HG02571 (cell line): ENCODE measurements around the gene TMEM217.
"Not testable (repeated sequence)": the region's sequence is repeated elsewhere in the genome, so short reads cannot be mapped to it uniquely, and the experiment has no call there.

ENCODE experiments used
- ATAC-seq: cut with Tn5 transposase; IDR thresholded peaks from one replicate; pipeline ENCODE4 v1.9.1; 2021; ENCODE audit warnings: mild to moderate bottlenecking, moderate library complexity; ENCODE audit not compliant: unreplicated experiment

Gene TMEM217

GRCh38 chr6:37218511-37218910, 39.4 kb downstream of the TMEM217 start:
- no peak for ATAC-seq

- no peak for ATAC-seq
Observed at GRCh38 chr6:37218061-37218460, 39.9 kb downstream of the TMEM217 start.

- no peak for ATAC-seq
Observed at GRCh38 chr6:37212268-37212667, 45.7 kb downstream of the TMEM217 start.

DNA sequence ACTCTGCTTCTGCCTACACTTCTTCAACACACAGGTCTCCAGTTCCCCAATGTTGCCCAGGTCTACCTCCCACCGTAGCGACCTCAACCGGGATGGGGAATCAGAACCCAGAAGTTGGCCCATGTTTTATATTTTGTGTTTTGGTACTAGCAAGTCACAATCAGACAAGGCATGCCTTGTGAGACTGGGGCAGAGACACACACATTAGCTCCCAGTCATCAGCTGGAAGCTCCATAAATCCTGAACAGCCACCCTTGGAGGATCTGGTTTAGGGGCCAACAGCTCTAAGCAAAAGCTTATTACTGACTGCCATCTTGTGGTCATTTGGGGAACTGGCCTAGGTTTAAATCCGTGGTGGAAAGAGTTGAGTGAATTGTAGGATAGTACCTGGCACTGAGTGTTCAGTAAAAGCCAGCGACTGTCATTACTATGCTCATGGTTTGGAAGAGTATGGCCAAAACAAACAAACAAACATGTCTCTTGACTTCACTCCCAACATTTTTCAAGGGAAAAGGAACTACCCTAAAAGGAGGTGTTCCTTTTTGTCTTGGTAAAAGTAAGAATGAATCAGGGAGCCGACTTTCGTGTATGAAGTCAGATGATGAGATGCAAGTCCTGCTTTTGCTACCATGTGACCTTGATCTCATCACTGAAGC, 47.5 kb downstream of the TMEM217 start:
- ATAC-seq: no peak

GRCh38 chr6:37209461-37210205, 48.3 kb downstream of the TMEM217 start:
- no peak for ATAC-seq

GRCh38 chr6:37208793-37209192, 49.2 kb downstream of the TMEM217 start:
- ATAC-seq: no peak

GRCh38 chr6:37207903-37208456, 50.0 kb downstream of the TMEM217 start:
- ATAC-seq: peak; percentile 80

GRCh38 chr6:37206622-37207021, 51.3 kb downstream of the TMEM217 start:
- ATAC-seq: no peak

DNA sequence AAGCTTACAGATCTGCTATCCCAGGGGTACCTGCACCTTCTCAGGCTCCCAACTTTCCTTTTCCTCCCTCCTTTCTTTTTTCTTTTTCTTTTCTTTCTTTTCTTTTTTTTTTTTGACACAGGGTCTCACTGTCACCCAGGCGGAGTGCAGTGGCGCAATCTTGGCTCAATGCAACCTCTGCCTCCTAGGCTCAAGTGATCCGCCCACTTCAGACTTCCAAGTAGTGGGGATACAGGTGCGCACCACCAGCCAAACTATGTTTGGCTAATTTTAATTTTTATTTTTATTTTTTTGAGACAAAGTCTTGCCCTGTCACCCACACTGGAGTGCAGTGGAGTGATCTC, 52.0 kb downstream of the TMEM217 start:
- ATAC-seq: no peak

DNA sequence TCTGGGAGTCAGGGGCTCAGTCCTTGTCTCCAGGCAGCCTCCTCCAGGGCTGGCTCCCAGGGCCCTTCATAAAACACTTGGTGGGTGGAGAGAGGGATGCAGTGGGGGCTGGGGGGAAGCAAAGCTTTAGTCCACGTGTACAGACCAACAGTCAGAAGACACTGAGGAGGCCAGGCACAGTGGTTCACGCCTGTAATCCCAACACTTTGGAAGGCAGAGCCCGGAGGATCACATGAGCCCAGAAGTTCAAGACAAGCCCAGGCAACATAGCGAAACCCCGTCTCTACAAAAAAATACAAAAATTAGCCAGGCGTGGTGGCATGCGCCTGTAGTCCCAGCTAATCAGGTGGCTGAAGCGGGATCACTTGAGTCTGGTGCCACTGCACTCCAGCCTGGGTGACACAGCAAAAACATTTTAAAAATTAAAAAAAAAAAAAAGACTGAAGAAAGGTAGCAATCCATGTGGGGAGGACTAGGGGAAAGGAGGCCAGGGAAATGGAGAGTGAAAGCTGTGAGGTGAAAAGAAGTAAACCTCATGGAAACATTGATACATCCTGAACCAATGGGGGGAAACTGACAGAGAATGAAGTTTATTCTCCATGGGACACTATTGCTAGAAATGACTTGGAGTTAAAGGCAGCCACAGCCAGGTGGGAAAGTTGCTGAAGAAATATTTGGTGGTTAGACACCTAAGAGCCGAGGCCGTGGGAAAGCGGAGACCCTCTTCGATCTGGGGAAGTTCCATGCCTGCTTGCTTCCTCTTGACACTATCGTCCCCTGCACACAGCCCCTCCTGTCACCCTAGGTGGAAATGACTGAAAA, 52.6 kb downstream of the TMEM217 start:
- ATAC-seq: no peak

- no peak for ATAC-seq
Observed at GRCh38 chr6:37204014-37204751, 53.8 kb downstream of the TMEM217 start.

GRCh38 chr6:37202788-37203491, 55.0 kb downstream of the TMEM217 start:
- no peak for ATAC-seq

- ATAC-seq: no peak
Observed at GRCh38 chr6:37201726-37202125, 56.2 kb downstream of the TMEM217 start.

DNA sequence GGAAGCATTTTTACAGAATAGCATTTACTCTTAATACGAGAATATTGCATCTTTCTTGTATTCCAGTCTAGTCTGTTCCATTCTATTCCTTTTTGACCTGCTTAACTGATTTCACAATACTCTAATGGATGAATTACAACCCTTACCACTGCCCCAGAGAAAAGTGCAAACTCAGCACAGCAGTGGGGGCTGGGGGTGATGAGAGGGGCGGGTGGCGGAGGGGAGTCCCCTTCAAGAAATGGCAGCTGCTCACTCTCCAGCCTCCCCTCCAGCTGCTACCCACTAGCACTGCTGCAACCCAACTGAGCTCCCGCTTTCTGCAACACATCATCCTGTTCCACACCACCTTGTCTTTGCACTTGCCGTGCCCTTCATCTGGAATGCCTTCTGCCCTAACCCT, 57.9 kb downstream of the TMEM217 start:
- ATAC-seq: no peak

DNA sequence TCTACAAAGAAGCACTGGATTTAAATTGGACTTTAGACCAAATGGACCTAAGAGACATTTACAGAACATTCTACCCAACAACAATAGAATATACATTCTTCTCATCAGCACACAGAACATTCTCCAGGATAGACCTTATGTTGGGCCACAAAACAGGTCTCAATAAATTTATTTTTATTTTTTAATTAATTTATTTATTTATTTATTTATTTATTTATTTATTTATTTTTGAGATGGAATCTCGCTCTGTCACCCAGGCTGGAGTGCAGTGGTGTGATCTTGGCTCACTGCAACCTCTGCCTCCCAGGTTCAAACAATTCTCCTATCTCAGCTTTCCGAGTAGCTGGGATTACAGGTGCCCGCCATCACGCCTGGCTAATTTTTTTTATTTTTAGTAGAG, 61.5 kb downstream of the TMEM217 start:
- not testable (repeated sequence) for ATAC-seq

- ATAC-seq: not testable (repeated sequence)
Observed at GRCh38 chr6:37194886-37195285, 63.1 kb downstream of the TMEM217 start.

- ATAC-seq: no peak
Observed at GRCh38 chr6:37192666-37193065, 65.3 kb downstream of the TMEM217 start.

DNA sequence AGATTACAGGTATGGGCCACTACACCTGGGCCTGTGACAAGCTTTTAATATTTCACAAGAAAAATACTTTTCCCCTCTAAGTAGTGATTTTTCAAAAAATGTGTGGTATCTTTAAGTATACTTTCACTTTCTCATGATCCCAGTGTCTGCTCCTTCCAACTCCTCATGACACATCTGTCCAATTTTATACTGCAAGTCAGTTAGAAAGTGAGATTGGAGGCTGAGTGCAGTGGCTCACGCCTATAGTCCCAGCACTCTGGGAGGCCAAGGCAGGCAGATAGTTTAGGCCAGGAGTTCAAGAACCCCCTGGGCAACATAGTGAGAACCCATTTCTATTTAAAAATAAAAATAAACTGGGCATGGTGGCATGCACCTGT, 67.8 kb downstream of the TMEM217 start:
- ATAC-seq: no peak

- ATAC-seq: no peak
Observed at GRCh38 chr6:37188962-37189510, 68.9 kb downstream of the TMEM217 start.
